Measurements from ENCODE around the gene PSMB3.

PSMB3 gene

GRCh38 chr17:38711792-38712571 lies 40.6 kb upstream of the PSMB3 start:
- H3K36me3 ChIP-seq (ENCODE audit: control insufficient read depth in 2 of 2, insufficient read depth in 1 of 2, low read length in 2 of 2) = peaks cover 7 to 95% of the 10 kb centered on the region in 2 experiments; a peak in 2 of 3 replicates
- CTCF ChIA-PET = interaction anchor here (0.6 kb wide), 1 partner anchor 289 kb away, joined by 4 read pairs; no protein-coding TSS in a partner anchor
- no peaks in the 10 kb centered on the region; the same call in 1 of the 2 replicates for H3K4me1 ChIP-seq (ENCODE audit: control insufficient read depth, insufficient read depth, low read length)
- POLR2A ChIA-PET = no interaction called here
- H3K9me3 ChIP-seq (ENCODE audit: control insufficient read depth, insufficient read depth, low read depth, low read length) = no peaks in the 10 kb centered on the region
- TF ChIP-seq MYNN (tag by site-specific recombination; IDR thresholded peaks at IDR 0.05; ENCODE audit: borderline replicate concordance) (no peak), ZFHX2 (tag by site-specific recombination; conservative IDR thresholded peaks at IDR 0.05) (peak; percentile 70), ZIC2 (tag by site-specific recombination; IDR thresholded peaks at IDR 0.05) (peak; percentile 59), EGR2 (tag by site-specific recombination; IDR thresholded peaks at IDR 0.05; ENCODE audit: low read depth) (peak; percentile 81)
- H3K27ac ChIP-seq (ENCODE audit: extremely low read depth, low read depth, low read length) = no peak overlapping the region
- no peak overlapping the region for H3K4me3 ChIP-seq (ENCODE audit: low read depth, low read length)

GRCh38 chr17:38712593-38712992 lies 39.9 kb upstream of the PSMB3 start:
- Histone ChIP-seq H3K27ac (ENCODE audit: extremely low read depth, low read depth, low read length) (no peak overlapping the region), H3K9me3 (ENCODE audit: control insufficient read depth, insufficient read depth, low read depth, low read length) (no peaks in the 10 kb centered on the region), H3K36me3 (ENCODE audit: control insufficient read depth in 2 of 2, insufficient read depth in 1 of 2, low read length in 2 of 2) (peaks cover 10 to 97% of the 10 kb centered on the region in 2 experiments; a peak in 2 of 3 replicates), H3K4me3 (ENCODE audit: low read depth, low read length) (no peak overlapping the region), H3K4me1 (ENCODE audit: control insufficient read depth, insufficient read depth, low read length) (no peaks in the 10 kb centered on the region)
- peak; percentile 51 for TF ChIP-seq EGR2 (tag by site-specific recombination; IDR thresholded peaks at IDR 0.05; ENCODE audit: low read depth)
- TF ChIP-seq ZNF664 (tag by site-specific recombination; IDR thresholded peaks at IDR 0.05) = no peak
- peak; percentile 25; the same call in 1 of the 2 replicates for TF ChIP-seq ZFHX2 (tag by site-specific recombination; conservative IDR thresholded peaks at IDR 0.05)
- no peak for TF ChIP-seq ZNF423 (tag by site-specific recombination; IDR thresholded peaks at IDR 0.05)
- TF ChIP-seq ZNF140 (tag by site-specific recombination; IDR thresholded peaks at IDR 0.05) = no peak
- no peak for TF ChIP-seq ZNF785 (tag by site-specific recombination; IDR thresholded peaks at IDR 0.05)
- no peak for TF ChIP-seq PRDM4 (tag by site-specific recombination; IDR thresholded peaks at IDR 0.05)
- TF ChIP-seq ZNF624 (tag by site-specific recombination; IDR thresholded peaks at IDR 0.05) = no peak
- ChIA-PET POLR2A (no interaction called here), CTCF (interaction anchor here (0.6 to 1.2 kb wide), 2 partner anchors 22 to 289 kb away, joined by 3 to 4 read pairs; no protein-coding TSS in a partner anchor)

GRCh38 chr17:38713456-38714075 lies 39.0 kb upstream of the PSMB3 start:
- ChIA-PET POLR2A (interaction anchor here (0.6 kb wide), 1 partner anchor 18 kb away, joined by 3 read pairs; no protein-coding TSS in a partner anchor), CTCF (interaction anchor here (0.5 to 1.5 kb wide), 4 partner anchors 16 to 50 kb away, joined by 3 to 4 read pairs (median 3); no protein-coding TSS in a partner anchor)
- Histone ChIP-seq H3K27ac (ENCODE audit: extremely low read depth, low read depth, low read length) (no peak overlapping the region), H3K4me3 (ENCODE audit: low read depth, low read length) (no peak overlapping the region), H3K9me3 (ENCODE audit: control insufficient read depth, insufficient read depth, low read depth, low read length) (no peaks in the 10 kb centered on the region), H3K4me1 (ENCODE audit: control insufficient read depth, insufficient read depth, low read length) (no peaks in the 10 kb centered on the region), H3K36me3 (ENCODE audit: control insufficient read depth in 2 of 2, insufficient read depth in 1 of 2, low read length in 2 of 2) (peaks cover 6 to 92% of the 10 kb centered on the region in 2 experiments; a peak in 2 of 3 replicates)
- TF ChIP-seq GLIS1 (tag by site-specific recombination; IDR thresholded peaks at IDR 0.05) (peak; percentile 14; the same call in 1 of the 2 replicates), ZNF146 (tag by site-specific recombination; IDR thresholded peaks at IDR 0.05) (no peak), BCL11A (tag by site-specific recombination; IDR thresholded peaks at IDR 0.05; ENCODE audit: low read depth) (no peak), REST (tag by site-specific recombination; IDR thresholded peaks at IDR 0.05) (no peak), SP2 (tag by site-specific recombination; IDR thresholded peaks at IDR 0.05) (no peak)

Measured in HEK293 (cell line).